NCI-H2107 treated with DMSO at 0.1 percent for 48 hours (cell line): ENCODE measurements around the gene MYO3B.
A peak's percentile ranks its signal among the peaks of the same experiment; 100 is the strongest.

Source experiments
- DNase-seq: peaks from one replicate; lab custom pipeline; 2025; ENCODE audit not compliant: unreplicated experiment; lab: John Stamatoyannopoulos, UW

The MYO3B gene

DNA sequence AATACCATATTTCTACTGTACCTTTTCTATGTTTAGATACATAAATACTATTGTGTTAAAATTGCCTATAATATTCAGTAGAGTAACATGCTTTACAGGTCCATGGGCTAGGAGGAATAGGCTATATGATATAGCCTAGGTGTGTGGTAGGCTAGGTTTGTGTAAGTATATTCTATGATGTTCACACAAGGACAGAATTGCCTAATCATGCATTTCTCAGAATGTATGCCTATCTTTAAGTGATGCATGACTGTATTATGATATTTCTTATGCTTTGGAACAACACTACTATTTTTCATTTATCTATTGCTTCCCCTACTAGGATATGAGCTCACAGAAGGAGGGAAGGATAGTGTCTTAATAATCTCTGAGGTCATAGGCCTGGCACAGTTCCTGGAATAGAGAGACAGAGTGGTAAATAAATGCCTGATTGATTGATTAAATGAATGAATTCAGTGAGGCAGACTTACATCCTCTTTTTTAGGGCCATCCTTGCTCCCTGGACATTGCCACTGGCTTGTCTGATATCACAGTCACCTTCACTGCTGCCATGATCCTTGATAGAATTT is 121.0 kb downstream of the MYO3B start:
- DNase-seq = no peak

DNA sequence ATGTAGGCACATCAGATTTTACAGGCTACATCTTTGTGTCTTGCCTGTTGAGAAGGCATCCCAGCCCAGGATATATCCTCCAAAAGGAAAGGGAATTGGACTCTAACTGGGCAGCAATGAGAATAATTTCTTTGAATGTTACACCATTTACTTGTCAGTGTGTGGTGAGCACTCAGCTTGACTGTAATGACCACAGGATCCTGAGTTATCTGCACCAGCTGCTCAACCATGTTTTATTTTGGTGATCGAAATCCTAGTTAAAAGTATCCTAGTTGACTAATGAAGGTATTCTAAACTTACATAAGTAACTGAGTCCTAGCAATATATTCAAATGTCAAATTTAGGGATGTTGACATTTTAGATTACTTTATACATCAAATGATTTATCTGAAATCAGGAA is 123.0 kb downstream of the MYO3B start:
- no peak for DNase-seq

DNA sequence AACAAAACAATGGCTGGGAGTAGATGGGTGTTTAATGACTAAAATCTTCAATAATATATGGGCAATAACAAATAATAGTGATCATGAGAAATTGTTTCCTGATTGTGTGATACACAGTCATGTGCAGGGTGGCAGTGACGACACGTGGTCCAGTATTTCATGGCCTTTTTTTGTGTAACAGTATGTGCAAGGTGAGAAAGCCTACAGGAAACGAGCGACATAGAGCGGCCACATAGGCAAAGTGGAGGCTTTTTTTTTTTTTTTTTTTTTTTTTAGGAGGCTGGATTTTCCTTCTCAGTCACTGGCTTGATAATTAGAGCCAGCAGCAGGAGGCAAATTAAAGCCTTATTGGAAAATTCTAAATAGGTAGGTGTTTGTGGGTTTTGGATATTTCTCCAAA is 123.7 kb downstream of the MYO3B start:
- DNase-seq = no peak

DNA sequence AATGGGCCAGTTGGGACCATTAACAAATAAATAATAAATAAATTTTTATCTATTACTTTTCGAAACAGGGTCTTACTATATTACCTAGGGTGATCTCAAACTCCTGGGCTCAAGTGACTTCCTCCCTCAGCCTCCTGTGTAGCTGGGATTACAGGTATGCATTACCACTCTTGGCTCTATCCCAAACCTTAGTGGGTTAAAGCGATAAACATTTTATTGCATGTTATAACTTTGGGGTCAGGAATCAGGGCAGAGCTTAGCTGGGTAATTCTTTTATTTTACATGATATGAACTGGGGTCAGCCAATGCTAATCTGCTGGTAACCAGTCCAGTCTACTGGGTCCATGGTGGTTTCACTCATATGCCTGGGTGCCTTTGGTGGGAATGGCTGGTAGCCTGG is 127.8 kb downstream of the MYO3B start:
- DNase-seq = no peak

DNA sequence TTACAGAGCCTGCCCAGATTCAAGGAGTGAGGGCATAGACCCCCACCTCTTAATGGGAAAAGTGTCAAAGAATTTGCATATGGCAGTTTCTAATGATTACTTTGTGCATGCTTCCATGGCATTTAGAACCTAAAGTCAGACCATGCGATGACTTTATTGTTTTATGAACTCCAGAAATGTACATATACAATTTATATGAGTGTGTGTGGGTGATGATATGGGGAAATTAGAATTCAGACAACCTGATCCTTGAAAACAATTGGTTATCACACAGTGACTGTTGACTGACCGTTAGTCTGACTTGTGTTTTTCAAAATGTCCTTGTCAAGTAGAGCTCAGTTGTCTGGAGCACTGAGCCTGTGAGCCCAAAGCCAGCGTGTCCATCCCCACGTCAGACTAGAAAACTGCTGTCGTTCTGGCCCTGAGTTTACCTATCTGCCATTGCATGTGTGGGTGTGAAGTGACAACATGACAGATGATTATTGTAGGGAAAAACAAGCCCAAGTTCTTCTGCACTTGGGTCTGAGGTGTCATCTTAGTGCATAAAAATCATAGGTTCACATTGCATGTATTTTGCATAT is 128.4 kb downstream of the MYO3B start:
- DNase-seq = no peak

DNA sequence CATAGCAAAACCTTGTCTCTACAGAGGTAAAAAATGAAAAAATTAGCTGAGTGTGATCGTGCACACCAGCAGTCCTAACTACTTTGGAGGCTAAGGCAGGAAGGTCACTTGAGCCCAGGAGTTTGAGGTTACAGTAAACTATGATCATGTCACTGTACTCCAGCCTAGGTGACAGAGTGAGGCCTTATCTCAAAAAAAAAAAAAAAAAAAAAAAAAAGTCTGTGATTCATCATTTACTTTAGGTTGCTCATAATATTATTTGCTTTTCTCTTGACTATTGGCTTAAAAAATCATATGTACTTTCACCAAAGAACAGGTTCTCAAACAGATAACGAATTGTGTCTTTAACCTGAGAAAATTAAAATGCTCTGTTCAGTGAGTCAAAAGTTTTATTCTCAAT is 129.1 kb downstream of the MYO3B start:
- no peak for DNase-seq

DNA sequence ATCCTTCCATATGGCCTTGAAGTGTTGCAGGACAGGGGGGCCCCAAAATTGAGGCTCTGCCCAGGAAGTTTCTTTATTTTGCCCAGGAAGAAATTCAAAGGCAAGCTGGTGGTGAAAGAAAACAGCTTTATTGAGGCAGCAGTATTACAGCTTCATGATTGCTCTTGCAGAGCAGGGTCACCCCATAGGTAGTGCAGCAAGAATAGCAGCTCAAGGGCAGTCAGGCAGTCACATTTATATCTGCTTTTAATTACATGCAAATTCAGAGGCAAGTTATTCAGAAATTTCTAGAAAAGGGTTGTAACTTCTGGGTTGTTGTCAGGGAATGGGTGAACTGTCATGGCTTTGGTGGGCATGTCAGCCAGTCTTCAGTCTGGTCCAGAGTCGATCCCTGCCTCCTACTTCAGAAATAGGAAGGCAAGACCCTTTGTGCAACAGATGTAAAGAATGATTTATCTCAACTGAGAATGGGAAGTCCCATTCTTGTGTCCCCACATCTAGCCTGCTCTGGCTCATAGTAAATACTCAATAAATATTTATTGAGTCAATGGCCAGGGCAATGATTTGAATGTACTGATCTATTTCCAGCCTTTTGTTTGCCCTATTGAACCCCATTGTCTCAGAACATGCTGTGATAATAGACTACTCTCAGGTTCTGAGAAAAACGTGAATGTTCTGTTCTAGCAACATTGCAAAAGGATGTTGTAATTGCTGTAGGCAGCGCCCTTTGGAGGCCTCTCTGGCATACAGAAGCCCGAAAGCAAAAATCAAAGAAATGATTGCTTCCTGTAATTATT is 129.8 kb downstream of the MYO3B start:
- DNase-seq = no peak

DNA sequence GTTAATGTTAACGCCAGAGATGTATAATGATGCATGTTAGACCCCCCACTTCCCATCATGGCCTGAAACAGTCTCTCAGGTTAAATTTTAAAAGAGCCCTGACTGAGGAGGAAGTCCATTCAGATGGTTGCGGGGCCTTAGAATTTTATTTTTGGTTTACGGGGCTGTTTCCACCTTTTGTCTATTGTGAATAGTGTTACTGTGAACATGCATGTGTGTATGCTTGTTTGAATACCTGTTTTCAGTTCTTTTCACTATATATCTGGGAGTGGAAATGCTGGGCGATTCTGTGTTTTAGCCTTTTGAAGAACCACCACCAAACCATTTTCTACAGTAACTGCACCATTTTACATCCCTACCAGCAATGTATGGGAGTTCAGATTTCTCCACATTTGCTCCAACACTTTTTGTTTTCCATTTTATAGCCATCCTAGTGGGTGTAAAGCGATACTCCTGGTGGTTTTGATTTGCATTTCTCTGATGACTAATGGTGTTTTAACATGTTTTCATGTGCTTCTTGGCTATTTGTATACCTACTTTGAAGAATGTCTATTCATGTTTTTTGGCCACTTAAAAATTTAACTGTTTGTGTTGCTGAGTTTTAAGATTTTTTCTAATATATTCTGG is 133.0 kb downstream of the MYO3B start:
- DNase-seq = peak; percentile 64

DNA sequence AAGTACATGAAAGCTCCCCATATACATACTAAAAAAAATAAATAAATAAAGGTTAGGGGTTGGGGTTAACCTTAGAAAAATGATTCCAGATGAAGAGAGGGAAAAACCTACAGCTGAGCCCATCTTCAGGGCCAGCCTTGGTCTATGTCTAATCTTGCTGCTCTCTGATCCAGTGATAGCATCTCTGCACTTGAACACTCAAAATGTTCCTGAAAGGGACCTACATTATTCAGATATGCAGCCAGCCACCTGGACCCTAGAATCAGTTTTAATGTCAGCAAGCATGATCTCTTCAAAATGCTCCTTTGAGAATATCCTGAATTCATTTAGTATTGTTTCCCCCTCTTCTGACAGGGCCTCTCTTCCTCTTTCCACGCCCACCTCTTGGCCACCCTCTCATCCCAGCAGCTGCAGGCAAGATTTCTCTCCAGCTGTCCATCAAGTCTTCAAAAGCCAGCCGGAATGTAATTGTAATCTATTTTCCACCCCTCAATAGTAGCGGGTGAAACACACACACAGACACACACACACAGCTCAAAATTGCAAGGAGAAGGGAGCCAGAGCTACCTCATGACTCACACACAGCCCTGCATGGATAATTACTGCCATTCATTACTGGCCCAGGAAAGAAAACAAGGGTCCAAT is 135.5 kb downstream of the MYO3B start:
- DNase-seq = peak; percentile 43

DNA sequence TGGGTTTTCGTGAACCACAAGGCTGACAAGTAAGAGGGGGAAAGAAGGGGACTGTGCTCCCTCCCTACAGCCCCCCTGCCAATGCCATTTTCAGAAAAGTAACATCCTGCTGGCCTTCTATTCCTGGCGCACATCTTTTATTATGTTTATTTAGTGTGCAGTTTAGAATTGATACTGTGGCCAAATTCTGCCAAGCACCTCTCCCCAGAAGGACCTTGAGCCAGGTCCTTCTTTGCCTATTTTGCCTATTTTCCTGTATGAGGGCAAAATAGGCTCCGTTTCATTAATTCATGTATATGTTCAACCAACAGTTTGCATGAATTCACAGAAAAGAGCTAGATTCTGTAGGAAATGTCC is 136.0 kb downstream of the MYO3B start:
- DNase-seq = no peak

DNA sequence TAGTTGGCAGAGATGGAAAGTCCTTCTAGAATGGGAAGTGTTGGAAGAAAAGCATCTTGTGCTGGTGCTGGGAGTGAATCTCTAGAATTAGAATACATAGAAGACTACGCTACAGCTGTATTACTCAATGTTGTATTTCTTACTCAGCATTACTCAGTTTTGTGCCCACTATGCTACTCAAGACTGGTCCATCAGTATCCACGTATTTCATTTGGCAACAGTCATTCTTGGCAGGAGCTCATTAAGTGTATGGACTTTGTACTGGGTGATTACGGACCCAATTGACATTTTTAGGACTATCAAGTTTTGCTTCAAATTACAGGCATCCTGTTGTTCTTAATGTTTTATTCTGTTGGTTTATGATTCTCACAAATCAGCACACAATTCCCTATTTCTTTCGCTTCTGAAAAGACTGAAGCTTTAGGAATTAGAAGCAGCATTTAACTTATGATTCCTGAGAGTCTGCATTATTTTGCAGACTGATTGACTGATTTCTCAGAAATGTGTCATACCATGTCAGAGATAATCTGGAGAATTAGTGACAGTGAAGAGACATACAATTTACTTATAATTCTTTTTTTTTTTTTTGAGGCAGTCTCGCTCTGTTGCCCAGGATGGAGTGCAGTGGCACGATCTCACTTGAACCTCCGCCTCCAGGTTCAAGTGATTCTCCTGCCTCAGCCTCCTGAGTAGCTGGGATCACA is 136.9 kb downstream of the MYO3B start:
- DNase-seq = no peak

DNA sequence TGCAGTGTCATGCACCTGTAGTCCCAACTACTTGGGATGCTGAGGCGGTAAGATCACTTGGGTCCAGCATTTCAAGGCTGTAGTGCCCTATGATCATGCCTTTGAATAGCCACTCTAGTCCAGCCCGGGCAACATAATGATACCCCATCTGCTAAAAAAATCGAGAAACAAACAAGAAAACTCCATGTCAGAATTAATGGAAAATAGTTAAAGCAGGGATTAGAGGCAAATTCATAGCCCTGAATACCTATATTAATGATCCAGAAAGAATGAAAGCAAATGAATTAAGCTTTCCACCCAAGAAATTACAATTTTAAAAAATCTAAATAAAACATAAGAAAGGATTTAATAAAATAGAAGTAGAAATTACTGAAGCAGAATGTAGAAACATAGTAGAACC is 143.0 kb downstream of the MYO3B start:
- no peak for DNase-seq

DNA sequence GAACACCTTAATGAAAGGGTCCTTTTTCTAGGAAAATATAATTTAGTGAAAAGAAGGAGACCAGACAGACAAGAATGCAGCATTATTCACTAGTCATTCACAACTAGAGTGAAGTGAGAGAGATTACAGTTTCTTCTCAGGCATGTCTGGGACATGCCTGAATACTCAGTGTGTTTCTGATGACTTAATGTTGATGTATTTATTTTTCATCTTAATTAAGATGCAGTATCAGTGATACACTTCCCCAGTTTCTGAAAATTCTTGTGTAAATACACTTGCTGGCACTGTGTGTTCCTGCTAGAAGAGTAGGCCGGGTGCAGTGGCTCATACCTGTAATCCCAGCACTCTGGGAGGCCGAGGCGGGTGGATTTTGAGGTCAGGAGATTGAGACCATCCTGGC is 143.6 kb downstream of the MYO3B start:
- no peak for DNase-seq

DNA sequence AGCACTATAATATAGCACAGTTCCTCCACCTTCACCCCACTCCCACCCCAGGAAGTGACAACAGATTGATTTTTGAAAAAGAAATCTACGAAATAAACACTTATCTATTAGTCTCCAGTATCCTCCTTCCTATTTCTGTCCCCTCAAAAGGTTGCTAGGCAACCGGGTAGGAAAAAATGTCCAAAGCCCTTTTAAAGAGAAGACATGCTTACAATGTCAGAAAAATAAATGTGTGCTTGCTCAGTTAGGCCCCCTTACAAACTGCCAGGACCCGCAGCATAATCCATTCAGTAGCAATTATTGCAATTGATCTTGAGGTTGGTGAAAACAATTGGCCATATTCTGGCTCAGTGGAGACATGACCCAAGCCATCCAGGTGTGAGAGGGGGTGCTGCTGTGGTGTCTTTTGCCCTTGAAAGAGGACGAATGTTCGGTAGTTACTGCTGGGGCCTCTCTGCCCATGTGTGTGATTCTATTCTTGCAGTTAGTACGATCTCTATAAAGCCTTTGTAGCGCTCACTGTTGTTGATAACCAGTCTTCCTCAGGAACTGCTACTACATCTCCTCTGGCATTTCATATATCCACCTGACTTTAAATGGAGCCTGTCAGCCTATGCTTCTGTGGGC is 144.3 kb downstream of the MYO3B start:
- no peak for DNase-seq

DNA sequence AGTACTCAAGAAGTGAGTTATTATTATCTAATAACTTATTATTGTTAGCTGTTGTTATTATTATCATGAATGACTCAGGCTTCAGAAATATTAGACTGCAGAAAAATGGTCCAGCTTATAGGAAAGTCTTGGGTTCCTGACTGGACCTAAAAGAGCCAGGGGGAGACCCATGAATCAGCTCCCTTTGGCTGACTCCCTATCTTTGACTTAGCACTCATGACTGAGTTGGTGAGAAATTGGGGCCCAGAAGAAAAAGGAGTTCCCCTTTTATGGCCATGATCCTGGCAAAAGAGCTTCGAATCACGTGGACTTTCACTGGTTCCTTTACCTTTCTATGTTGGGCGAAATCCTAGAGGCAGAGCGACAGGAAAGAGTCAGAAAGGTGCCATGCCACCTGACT is 145.8 kb downstream of the MYO3B start:
- DNase-seq = no peak

DNA sequence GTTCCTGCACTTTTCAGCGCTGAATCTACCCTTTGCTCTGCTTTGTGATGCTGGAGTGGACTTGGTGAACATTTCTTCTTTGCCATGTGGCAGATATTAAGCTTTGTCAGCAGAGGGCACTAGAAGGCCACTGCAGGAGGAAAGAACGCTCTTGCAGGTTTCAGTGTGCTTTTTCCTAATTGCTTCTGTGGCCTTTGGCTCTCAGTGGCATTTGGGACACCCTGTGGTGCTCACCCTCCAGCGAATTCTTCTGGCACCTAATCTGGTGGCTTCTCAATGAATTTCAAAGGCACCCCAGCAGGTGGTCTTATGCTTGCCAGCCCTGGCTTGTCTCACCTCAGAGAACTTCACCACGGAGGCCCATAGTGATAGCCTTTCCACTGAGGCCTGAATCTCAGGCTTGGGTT is 146.7 kb downstream of the MYO3B start:
- peak; percentile 65 for DNase-seq

DNA sequence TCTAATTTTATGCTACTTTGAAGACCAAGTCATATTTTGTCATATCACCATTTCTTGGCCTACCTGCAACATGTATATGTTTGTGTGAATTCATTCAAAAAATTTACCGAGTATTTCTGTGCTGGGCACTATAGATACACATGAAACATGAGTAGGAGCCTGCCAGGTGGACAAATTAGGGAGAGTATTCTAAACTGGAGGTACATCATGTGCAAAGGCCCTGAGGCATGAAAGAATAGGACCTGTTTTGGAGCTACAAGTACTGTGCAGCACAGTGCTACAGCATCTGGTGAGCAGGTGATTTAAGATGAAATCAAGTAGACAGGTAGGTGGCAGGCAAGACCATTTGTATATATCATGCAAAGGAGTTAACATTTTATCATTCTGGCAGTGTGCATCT is 152.9 kb downstream of the MYO3B start:
- DNase-seq = no peak

DNA sequence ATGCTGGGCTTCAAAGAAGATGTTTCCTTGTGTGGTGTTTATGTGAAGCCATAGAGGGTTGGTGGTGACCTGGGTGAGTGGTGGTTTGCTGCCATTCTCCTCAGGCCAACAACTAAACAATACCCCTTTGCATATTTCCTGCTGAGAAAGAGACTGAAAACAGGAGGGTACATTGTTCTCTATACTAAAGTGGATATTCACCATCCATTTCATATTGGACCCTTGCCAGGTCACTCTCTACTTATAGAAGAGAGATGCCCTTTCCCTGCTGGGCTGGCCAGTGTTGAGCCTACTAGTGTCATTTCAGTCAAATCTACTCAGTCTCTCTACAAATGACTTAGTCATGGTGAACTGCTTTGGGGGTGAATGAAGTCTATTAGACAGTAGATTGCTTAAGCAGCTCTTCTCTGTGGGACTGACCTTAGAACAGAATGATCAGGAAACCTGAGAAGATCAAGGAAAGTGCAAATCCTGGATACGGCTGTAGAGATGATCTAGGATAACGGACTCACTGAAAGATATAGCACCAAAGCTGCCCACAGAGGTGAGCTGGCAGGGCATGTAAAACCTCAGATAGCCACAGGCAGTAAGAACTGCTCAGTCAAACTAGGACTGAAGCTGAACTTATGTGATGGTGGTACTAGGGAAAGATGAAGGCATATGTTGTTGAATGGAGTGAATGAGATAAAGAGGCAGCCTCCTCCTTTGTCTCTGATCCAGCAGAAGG is 154.9 kb downstream of the MYO3B start:
- peak; percentile 39 for DNase-seq

DNA sequence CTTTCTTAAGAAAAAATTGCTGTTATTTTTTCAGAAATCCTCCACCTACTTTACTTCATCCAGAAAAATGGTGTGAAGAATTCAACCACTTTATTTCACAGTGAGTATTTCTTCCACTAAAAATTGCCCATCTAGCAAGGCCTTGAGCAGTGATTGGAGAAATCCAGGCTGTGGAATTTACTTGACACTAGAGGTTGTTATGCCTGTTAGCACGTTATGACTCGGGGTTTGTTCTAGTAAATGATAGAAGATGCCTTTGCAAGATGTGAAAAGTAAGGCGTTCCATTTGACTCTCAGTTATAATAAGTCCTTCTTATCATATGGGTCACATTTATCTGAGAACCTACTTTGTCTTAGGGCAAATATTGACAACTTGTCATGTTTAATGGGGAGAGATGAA is 157.4 kb downstream of the MYO3B start:
- no peak for DNase-seq

DNA sequence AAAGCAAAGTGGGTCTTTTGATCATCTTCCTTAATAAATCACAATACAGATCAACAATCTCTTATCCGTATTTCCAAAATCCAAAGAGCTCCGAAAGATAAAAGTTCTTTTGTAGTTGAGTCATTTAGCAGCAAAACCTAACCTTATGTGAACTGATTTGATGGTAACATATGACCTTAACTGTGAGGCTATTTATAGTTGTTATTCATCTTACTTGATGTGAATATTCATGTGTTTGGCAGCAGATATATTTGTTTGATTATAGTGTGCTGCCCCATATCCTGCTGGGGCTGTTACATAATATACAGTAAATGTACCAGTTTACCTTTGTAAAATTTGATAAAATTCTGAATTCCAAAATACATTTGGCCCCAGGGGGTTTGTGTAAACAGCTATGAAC is 158.5 kb downstream of the MYO3B start:
- DNase-seq = no peak
